NCI-H510A treated with DMSO at 0.1 percent for 48 hours (cell line): ENCODE results near the gene HCN4.
"Not testable (repeated sequence)": the region's sequence is repeated elsewhere in the genome, so short reads cannot be mapped to it uniquely, and the experiment has no call there.

Experiments
- DNase-seq: peaks from one replicate; lab custom pipeline; 2025; lab: John Stamatoyannopoulos, UW

HCN4 gene

DNA sequence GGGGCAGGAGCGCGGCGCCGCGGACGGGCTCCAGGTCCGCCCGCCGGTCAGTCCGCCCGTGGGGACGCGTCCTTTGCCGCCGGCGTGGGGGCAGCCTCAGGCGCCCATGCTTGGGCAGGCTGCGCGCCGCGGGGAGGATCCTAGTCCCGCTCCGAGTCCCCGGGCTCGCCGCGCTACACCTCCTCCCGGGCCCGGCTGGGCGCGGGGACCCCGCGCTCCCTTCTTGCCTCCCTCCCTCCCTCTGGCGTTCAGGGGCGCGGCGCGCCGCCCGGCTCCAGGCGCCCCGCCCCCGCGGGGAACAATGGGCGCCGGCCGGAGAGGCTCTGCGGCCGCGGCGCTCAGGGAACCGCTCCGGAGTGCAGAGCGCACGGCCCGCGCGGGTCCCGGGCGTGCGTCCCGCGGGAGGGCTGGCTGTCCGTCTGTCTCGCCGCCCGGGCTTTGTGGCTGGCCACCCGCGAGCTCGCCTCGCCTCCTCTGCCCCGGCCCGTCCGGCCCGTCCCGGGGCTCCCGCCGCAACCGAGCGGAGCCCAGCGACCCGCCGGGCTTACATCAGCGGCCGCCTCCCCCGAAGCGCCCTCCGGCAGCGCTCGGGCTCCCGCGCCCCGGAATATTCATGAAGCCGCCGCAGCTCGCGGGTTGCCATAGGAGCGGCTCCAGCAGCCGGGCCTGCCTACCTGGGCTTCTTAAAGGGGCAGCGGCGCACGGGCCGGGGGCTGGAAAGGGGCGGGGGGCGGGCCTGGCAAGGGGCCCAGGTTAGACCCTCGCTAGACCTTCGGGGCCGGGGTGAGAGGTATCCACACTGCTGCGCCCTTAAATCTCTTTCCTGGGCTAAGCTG, at the start of gene HCN4:
Gene HCN4 (minus strand): TSS at position 658 of the 836 bp plus-strand sequence. CDS start 688 bp downstream, outside the sequence.
- no peak for DNase-seq

GRCh38 chr15:73414876-73415275, 46.1 kb upstream of the HCN4 start:
- no peak for DNase-seq

DNA sequence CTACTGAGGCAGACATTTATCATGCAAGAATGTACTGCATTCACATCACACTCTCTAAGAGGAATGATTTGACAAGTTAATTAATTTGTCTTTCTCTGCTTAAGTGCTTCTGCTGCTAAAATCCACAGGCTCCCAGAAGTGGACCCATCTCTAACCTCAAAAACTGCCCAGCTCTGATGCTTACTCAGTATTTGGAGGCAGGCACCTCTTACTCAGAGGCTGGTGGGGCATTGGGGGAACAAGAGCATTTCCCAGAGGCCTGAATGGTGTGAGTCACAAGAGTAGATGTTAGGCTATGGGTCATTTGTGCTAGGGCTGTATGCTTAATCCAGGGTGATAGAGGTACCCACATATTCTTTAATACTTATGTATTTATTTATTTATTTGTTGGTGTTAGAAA, 34.4 kb upstream of the HCN4 start:
- no peak for DNase-seq

GRCh38 chr15:73400222-73400621, 31.5 kb upstream of the HCN4 start:
- not testable (repeated sequence) for DNase-seq

DNA sequence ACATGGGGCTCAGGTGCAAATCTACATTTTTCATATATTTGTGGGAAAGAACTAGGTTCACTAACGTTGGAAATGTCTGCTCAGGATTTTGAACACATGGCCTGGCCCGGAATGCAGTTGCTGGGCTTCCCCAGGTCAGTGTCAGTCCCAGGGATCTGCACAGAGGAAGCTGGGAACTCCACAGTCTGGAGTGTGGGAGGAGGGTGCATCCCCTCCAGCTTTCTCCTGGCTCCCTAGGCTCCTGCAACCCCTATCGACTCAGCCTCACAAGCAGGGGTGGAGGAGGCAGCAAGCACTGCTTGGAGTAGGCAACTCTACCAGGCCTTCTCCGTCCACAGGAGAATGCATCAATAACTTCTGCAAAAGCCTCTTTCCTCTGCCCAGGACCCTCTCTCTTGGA, 30.1 kb upstream of the HCN4 start:
- DNase-seq = no peak

DNA sequence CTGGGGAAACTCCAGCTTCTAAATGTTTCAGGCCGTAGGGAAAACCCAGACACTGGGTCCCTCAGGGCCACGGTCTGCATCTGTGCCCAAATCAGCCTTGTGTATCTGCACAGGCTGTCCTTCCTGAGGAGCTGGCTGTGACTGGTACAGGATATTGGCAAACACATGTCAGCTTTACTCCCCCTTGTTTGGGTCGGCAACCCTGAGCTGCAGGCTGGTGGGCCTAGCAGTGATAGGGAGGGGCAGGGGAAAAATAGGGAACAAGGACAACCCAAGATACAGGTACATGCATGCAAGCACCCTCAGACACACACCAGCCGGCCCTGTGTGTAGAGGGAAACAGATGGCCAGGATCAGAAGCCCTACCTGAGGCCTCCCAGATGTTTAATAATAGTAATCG, 28.7 kb upstream of the HCN4 start:
- no peak for DNase-seq

- DNase-seq = no peak
These were observed 26.9 kb upstream of the HCN4 start for GRCh38 chr15:73395671-73396070.

- DNase-seq = no peak
These were observed 26.0 kb upstream of the HCN4 start for GRCh38 chr15:73394782-73395181.

- no peak for DNase-seq
These were observed 24.6 kb upstream of the HCN4 start for GRCh38 chr15:73393336-73393735.

DNA sequence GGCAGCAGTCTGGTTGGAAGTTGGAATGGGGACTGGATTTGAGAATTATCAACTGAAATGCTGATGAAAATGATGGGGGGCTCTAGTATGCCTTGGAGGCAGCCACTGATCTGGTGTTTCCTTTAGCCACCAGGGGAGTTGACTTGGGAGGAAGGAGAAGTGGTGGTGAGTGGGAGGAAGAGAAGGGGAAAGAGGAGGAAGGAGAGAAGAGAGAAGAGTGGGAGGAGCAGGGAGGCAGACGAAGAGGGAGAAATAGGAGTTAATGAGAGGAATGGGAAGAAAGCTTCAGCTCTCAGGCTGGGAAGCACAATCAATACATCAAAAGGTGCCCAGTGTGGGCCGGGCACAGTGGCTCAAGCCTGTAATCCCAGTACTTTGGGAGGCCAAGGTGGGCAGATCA, 23.3 kb upstream of the HCN4 start:
- DNase-seq = no peak

DNA sequence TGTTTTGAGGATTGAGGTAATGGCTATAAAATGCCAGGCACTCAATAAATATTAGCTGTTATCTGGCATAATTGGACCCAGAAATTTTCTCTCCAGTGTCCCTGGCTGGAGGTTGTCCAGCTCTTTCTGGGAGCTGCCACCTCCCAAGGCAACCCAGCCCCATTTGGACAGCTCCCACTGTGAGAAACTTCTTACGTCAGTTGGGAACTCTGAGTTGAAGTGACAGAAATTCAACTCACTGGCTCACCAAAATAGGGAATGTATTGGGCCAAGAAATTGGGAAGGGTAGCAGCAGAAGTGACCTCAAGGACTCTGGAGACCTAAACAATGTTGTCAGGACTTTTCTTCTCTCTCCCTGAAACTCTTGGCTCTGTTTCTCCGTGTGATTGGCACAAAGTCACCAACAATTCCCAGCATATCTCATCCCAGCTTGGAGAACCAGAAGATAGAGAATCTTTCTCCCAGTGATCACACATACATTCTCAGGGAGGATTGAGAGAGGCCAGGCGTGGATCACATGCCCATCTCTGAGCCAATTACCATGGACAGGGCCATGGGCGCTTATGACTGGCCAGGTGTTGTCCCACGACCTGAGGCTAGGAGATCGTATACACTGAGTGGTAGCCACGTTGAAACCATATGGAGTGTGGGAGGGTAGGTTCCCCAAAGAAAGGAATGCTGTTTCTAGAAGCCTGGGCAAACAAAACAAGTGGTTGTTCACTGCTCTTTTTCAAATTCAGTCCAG, 22.5 kb upstream of the HCN4 start:
- DNase-seq = no peak

DNA sequence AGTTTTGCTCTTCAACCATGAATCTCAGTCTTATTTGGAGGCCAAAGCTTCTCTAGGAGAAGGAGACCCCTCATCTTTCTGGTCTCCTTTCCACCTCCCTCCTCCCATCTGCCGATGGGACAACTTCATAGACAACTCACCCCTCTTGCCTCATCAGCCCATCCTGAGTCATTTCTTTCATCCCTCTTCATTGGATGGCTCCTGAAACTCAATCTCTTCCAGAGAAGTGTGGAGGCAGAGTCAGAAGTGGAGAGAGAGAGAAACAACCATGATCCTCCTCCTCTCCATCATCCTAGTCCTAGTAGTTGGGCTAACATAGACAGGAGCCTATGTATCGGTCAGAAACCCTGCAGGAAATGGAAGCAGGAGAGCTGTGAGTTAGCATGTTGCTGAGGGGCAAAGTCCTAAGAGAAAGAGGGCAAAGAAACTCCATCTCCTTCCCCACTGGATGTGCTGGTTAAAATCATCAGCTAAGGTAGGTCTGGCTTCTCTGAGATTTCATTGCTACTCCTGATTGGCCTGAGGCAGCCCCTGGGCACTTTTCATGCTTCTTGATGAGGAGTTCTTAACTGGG, 21.3 kb upstream of the HCN4 start:
- DNase-seq = no peak

DNA sequence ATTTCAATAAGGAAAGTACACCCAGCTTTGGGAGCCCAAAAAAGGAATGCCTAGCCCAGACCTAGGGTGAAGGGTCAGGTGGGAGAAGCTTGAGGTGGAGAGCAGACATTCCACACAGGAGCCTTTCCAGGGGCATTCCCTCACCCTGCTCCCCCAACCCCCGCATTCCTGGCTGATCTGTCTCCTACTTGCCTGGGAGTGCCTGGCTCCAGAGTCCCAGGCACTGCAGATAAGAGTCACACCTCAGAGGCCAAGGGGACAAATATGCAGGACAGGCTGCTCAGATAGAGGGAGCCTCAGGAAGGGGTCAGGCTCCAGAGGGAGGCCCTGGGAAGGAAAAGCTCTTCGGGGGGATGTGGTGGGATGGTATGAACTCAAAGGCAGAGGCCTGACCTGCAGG, 20.8 kb upstream of the HCN4 start:
- no peak for DNase-seq

DNA sequence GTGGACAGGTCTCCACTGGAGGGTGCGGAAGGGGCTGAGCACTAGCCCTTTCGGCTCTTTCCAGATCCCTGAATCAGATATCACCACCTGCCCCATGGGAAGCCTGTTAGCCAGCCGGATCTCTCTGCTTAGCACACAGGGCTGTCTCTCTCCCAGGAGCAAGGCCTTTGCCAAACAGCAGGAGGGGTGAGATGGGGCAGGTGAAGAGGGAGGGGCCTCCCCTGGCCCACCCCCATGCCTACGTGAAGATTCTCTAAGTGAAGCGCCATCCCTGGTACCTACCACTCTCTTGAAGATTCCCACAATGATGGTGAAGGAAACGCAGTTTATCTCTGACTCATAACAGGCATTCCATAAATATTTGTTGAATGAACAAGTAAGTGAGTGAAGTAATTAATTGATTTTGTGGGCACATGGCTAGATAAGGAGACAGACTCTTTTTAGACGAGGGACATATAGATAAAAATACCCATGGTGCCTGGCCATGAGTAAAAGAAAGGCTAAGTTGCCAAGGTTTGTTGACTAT, 19.6 kb upstream of the HCN4 start:
- no peak for DNase-seq

DNA sequence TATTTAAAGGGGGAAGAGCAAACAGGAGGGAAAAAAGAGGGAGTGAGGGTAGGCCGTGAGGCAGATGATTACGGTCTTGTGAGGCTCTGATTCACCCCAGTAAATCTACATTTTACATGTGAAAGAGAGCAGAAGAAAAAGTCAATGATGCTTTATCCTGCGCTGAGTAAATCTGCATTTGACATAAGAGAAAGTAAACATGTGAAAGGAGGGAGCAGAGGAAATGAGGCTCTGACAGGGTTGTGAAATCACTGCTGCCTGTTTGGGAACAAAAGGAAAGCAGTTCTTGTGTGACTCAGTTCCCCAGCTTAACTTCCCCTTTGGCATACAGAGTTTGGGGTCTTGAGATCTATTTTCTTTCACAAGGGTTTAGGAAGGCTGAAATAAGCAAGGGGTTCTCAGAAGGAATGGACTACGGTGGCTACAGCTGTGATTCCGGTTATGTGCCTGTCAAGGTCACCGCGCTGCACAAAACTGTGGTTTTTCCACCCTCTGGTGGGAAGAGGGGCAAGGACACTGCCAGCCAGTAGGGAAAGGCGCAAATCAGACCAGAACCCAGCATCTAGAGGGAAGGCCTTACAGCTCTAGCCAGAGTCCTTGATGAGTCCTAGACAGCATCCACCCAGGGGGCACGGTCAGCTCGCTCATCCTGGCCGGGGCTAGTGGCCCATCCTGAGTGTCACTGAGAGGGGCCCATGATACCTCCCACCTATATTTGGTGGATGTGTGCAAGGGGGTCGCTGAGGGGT, 18.9 kb upstream of the HCN4 start:
- DNase-seq = no peak

- DNase-seq = no peak
These were observed 18.2 kb upstream of the HCN4 start for GRCh38 chr15:73386886-73387506.

- DNase-seq = no peak
These were observed 17.5 kb upstream of the HCN4 start for GRCh38 chr15:73386238-73386637.

DNA sequence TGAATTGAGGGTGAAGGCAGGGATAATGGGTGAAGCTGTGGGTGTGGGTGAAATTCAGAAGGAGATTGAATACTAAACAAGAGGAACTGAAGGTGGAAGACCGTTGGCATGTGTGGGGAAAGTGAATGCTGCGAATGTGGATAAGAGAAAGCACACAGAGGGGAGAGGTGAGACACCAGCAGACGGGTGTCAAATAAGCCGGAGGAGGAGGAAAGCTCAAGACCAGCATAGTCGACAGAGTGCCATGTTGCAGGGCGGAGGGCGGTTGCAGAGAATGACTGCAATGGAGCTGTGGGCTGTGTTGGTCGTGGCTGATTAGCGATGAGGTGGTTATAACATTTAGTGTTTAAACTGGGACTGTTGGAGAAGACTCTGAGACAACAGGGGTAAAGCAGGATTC, 16.4 kb upstream of the HCN4 start:
- no peak for DNase-seq

GRCh38 chr15:73383310-73384189, 14.8 kb upstream of the HCN4 start:
- DNase-seq = no peak

- no peak for DNase-seq
These were observed 13.4 kb upstream of the HCN4 start for GRCh38 chr15:73382115-73382514.

- DNase-seq = no peak
These were observed 11.9 kb upstream of the HCN4 start for GRCh38 chr15:73380661-73381060.
